Glutamatergic neuron (in vitro differentiated cells): ENCODE data around the gene PRKG1. TPM values are rescaled to one million over a fixed set of nuclear protein-coding genes. Genes with fewer than 3 reads are reported as not detected.

Experiments used
- DNase-seq: peaks from one replicate; pipeline ENCODE4 v3.0.0; 2022
- H3K27ac Mint-ChIP-seq: one replicate; pipeline ENCODE4 v1.8.0; 2020; ENCODE audit warnings: mild to moderate bottlenecking, mixed read lengths, inconsistent platforms; ENCODE audit not compliant: unreplicated experiment
- H3K27me3 Mint-ChIP-seq: one replicate; pipeline ENCODE4 v1.8.0; 2020; ENCODE audit warnings: mild to moderate bottlenecking, moderate library complexity, mixed read lengths, inconsistent platforms; ENCODE audit not compliant: unreplicated experiment
- H3K36me3 Mint-ChIP-seq: one replicate; pipeline ENCODE4 v1.8.0; 2020; ENCODE audit warnings: mild to moderate bottlenecking, mixed read lengths, inconsistent platforms; ENCODE audit not compliant: unreplicated experiment
- H3K4me1 Mint-ChIP-seq: one replicate; pipeline ENCODE4 v1.8.0; 2020; ENCODE audit warnings: mild to moderate bottlenecking, low read depth, mixed read lengths, inconsistent platforms; ENCODE audit not compliant: unreplicated experiment
- H3K4me3 Mint-ChIP-seq: one replicate; pipeline ENCODE4 v1.8.0; 2020; ENCODE audit warnings: mild to moderate bottlenecking, mixed read lengths, inconsistent platforms; ENCODE audit not compliant: unreplicated experiment
- H3K9me3 Mint-ChIP-seq: one replicate; pipeline ENCODE4 v1.8.0; 2020; ENCODE audit warnings: mild to moderate bottlenecking, moderate library complexity, mixed read lengths, inconsistent platforms; ENCODE audit not compliant: unreplicated experiment
- total RNA-seq: library from RNA; stranded (reverse); fragmentation: NEBNext Ultra II Directional; extraction: Animal tissue kit (Norgen Biotek cat#: 25700); gene quantifications from one replicate; pipeline ENCODE4 v1.2.1, GENCODE V29; 2021; ENCODE audit not compliant: unreplicated experiment
- TF ChIP-seq, protein P1 (sequence below): fragments of 200-600 bp; sonication (generic); IDR thresholded peaks from one replicate; pipeline ENCODE4 v1.5.0; 2021; ENCODE audit not compliant: partially characterized antibody, unreplicated experiment

Gene PRKG1
- total RNA-seq, 1 donor from 2014 or later, result 52.7 TPM

DNA sequence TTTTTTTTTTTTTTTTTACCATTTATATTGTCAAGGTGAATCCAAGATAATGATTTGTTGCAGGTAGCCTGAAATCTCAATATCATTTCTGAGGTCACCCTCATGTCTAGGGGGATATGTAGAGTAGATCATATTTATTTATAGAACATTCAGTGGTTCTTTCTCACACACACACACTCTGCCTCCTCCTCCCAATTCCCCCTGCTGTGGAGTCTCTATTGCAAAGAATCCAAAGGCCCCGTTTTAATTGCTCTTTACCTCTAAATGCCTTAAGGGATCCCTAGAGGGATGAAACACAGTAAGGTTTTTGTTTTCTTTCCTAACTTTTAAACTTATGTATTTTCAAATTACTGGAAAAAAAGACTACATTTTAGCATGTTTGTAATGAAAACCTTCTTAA is 170.0 kb downstream of the PRKG1 start:
- Mint-ChIP-seq H3K9me3 (no peaks in the 10 kb centered on the region), H3K4me1 (peaks cover 12% of the 10 kb centered on the region), H3K27me3 (no peaks in the 10 kb centered on the region), H3K4me3 (no peak overlapping the region), H3K27ac (no peak overlapping the region), H3K36me3 (no peaks in the 10 kb centered on the region)
- DNase-seq, result no peak
- TF ChIP-seq, protein P1, sequence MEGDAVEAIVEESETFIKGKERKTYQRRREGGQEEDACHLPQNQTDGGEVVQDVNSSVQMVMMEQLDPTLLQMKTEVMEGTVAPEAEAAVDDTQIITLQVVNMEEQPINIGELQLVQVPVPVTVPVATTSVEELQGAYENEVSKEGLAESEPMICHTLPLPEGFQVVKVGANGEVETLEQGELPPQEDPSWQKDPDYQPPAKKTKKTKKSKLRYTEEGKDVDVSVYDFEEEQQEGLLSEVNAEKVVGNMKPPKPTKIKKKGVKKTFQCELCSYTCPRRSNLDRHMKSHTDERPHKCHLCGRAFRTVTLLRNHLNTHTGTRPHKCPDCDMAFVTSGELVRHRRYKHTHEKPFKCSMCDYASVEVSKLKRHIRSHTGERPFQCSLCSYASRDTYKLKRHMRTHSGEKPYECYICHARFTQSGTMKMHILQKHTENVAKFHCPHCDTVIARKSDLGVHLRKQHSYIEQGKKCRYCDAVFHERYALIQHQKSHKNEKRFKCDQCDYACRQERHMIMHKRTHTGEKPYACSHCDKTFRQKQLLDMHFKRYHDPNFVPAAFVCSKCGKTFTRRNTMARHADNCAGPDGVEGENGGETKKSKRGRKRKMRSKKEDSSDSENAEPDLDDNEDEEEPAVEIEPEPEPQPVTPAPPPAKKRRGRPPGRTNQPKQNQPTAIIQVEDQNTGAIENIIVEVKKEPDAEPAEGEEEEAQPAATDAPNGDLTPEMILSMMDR, result no peak

DNA sequence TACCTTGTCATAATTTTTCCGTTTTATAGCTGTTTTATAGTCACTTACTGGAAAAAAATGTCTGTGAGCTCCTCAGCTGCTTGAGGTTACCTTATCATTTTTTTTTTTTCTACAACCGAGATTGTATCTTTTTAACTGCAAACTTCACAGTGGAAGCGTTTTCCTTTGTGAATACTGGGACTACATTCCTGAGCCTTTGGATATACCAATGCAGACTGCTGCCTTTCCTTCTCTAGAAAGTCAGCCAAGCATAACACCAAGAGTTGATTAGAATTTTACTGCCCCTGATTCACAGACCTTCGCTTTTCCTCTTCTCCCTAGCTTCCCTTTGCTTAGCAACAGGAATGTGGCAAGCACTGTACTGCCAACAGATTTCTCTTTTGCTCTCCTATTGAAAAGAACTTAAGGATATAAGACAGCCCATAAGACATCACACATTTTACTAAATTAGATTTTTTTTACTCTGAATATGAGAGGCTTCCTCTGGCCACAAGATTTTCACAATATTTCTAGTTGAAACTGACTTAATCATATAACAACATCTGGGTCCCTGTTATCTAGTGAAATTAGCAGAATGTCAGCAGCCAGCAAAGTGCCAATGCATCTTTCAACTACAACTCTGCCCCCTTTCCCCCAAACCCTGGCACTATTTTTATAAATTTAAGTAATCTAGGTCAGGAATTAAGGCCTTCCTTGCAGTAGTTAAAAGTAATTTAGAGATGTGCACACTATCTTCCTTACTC is 170.6 kb downstream of the PRKG1 start:
- Mint-ChIP-seq H3K36me3 (no peaks in the 10 kb centered on the region), H3K27me3 (no peaks in the 10 kb centered on the region), H3K4me3 (no peak overlapping the region), H3K27ac (no peak overlapping the region), H3K9me3 (no peaks in the 10 kb centered on the region), H3K4me1 (peaks cover 12% of the 10 kb centered on the region)
- no peak for DNase-seq
- TF ChIP-seq, protein P1, result no peak

DNA sequence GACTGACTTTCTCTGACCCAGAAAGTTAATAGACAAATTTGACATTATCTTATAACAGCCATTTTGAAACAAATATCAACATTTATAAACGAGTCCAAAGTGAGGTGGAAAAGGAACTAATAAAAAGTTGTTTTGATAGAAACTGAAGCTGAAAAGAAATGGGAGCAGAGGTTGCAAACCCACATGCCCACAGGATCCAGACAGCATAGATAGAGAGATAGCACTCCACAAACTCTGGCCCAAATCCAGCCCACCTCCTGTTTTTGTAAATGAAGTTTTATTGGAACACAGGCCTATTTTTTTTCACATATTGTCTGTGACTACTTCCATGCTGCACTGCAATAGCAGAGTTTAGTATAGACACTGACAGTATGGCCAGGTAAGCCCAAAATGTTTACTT is 171.9 kb downstream of the PRKG1 start:
- H3K36me3 Mint-ChIP-seq, result no peaks in the 10 kb centered on the region
- H3K4me1 Mint-ChIP-seq, result peaks cover 10% of the 10 kb centered on the region

DNA sequence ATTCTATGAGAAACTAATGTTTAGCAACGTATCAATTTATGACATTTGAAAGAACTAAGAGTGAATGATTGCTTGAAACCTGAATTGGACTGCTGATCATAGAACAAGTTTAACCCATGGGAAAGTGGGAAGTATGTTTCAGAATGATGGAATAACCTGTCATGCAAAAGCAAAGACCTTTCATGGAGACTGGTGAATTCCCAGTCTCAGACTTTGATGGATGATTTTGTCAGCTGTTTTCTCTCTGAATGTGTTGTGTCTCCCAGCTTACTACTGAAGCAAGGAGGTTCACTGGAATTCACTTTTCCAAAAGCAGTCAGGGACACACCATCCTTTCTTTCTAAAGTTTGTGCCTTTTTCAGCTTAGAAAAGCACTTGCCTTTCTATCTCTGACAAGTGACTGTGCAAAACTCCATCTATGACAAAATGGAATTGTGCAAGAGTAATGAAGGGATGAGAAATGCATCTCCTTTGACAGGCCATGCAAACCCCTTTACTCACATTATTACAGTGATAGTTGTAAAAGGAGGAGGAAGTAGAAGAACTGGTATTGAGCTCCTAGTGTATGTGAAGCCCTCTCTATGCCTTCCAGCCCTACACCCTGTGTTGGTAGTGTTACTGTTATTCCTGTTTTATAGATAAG is 176.1 kb downstream of the PRKG1 start:
- H3K4me1 Mint-ChIP-seq, result no peaks in the 10 kb centered on the region
- H3K4me3 Mint-ChIP-seq, result no peak overlapping the region
- no peaks in the 10 kb centered on the region for H3K36me3 Mint-ChIP-seq
- H3K27ac Mint-ChIP-seq, result no peak overlapping the region
- no peak for DNase-seq
- H3K27me3 Mint-ChIP-seq, result no peaks in the 10 kb centered on the region
- no peaks in the 10 kb centered on the region for H3K9me3 Mint-ChIP-seq
- TF ChIP-seq, protein P1, result no peak

More for the DNA sequence above, 171.9 kb downstream of the PRKG1 start:
- Mint-ChIP-seq H3K27ac (no peak overlapping the region), H3K9me3 (no peaks in the 10 kb centered on the region), H3K4me3 (no peak overlapping the region), H3K27me3 (no peaks in the 10 kb centered on the region)
- no peak for DNase-seq
- TF ChIP-seq, protein P1, result no peak

DNA sequence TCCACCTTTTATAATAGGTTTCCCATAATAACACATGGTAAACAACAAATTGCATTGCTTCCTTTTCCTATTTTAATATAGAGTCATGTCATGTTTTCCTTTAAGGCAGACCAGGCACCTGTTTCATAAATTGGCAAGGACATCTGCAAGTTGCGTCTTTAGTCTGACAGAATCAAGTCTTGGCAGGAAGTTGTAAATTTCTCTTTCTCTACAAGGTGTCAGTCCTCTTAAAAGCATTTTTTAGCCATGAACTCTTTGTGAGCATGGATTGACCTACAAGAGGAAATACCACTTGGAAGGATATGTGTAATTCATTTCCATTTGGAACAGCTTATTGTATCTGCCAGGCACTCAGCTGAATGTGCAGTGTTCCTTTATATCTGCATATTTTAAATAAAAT is 176.8 kb downstream of the PRKG1 start:
- TF ChIP-seq, protein P1, result no peak
- Mint-ChIP-seq H3K27ac (no peak overlapping the region), H3K36me3 (no peaks in the 10 kb centered on the region), H3K4me3 (no peak overlapping the region), H3K27me3 (no peaks in the 10 kb centered on the region), H3K4me1 (no peaks in the 10 kb centered on the region), H3K9me3 (no peaks in the 10 kb centered on the region)
- no peak for DNase-seq
